Keratinocyte (primary cell): ENCODE data around the gene ABLIM2. TPM values are rescaled to one million over a fixed set of nuclear protein-coding genes. Genes with fewer than 3 reads are reported as not detected.

Source experiments
- DNase-seq: peaks from one replicate; pipeline ENCODE4 v3.0.0-alpha.2; 2011; ENCODE audit warnings: low read depth, missing footprints, low spot score
- FAIRE-seq: peaks from 2 replicates; lab custom pipeline; 2011; peaks lifted over from hg19 to GRCh38; lab: Jason Lieb, UNC
- H2AFZ ChIP-seq: 2 replicates; pipeline ENCODE4 v1.6.0; 2012; ENCODE audit warnings: low read length, control low read depth, inconsistent platforms; ENCODE audit not compliant: control insufficient read depth
- H3K27ac ChIP-seq: 2 replicates; pipeline ENCODE4 v1.5.1; 2011; ENCODE audit warnings: low read length; ENCODE audit not compliant: control insufficient read depth, insufficient read depth
- H3K27me3 ChIP-seq: 3 replicates; pipeline ENCODE4 v1.6.0; 2011; ENCODE audit warnings: low read length; ENCODE audit not compliant: control insufficient read depth, insufficient read depth; ENCODE audit errors: extremely low read depth
- H3K36me3 ChIP-seq, 2 experiments: 2 replicates in 1 of 2; 3 replicates in 1 of 2; pipeline ENCODE4 v1.5.1; 2011; ENCODE audit warnings: low read length in 2 of 2, mild to moderate bottlenecking in 1 of 2; ENCODE audit not compliant: control insufficient read depth in 2 of 2, insufficient read depth in 2 of 2; ENCODE audit errors: extremely low read depth in 1 of 2
- H3K4me1 ChIP-seq: 3 replicates; pipeline ENCODE4 v1.5.1; 2011; ENCODE audit warnings: low read length; ENCODE audit not compliant: control insufficient read depth, insufficient read depth; ENCODE audit errors: extremely low read depth
- H3K4me2 ChIP-seq: 3 replicates; pipeline ENCODE4 v1.6.0; 2011; ENCODE audit warnings: low read depth, low read length; ENCODE audit not compliant: control insufficient read depth, insufficient read depth; ENCODE audit errors: extremely low read depth
- H3K4me3 ChIP-seq, 3 experiments: fragments of 200-600 bp in 1 of 3; sonication (generic) in 1 of 3; 2 replicates in 2 of 3; 3 replicates in 1 of 3; pipeline ENCODE4 v1.5.1; 2011 to 2016; ENCODE audit warnings: low read length in 3 of 3, mild to moderate bottlenecking in 3 of 3, control low read depth in 2 of 3, inconsistent platforms in 1 of 3, low read depth in 1 of 3, mixed read lengths in 1 of 3, mixed run types in 1 of 3, moderate library complexity in 1 of 3; ENCODE audit not compliant: control insufficient read depth in 2 of 3, insufficient read depth in 2 of 3; ENCODE audit errors: extremely low read depth in 1 of 3
- H3K79me2 ChIP-seq: 2 replicates; pipeline ENCODE4 v1.6.0; 2012; ENCODE audit warnings: low read length; ENCODE audit not compliant: control insufficient read depth, insufficient read depth
- H3K9ac ChIP-seq: 3 replicates; pipeline ENCODE4 v1.6.0; 2011; ENCODE audit warnings: low read length; ENCODE audit not compliant: control insufficient read depth, insufficient read depth; ENCODE audit errors: extremely low read depth
- H3K9me1 ChIP-seq: 3 replicates; pipeline ENCODE4 v1.6.0; 2011; ENCODE audit warnings: low read length; ENCODE audit not compliant: control insufficient read depth, insufficient read depth; ENCODE audit errors: extremely low read depth
- H3K9me3 ChIP-seq: 2 replicates; pipeline ENCODE4 v1.5.1; 2012; ENCODE audit warnings: low read depth, low read length; ENCODE audit not compliant: control insufficient read depth
- H4K20me1 ChIP-seq: 3 replicates; pipeline ENCODE4 v1.6.0; 2011; ENCODE audit warnings: low read length; ENCODE audit not compliant: control insufficient read depth, insufficient read depth; ENCODE audit errors: extremely low read depth
- EZH2 ChIP-seq: IDR thresholded peaks from one replicate; pipeline ENCODE4 v1.6.1; 2012; ENCODE audit warnings: inconsistent platforms, mild to moderate bottlenecking, low read length, moderate library complexity
- dilution Hi-C: fragments of 300-500 bp; cut with MboI; formaldehyde crosslinking; loops from one replicate; pipeline ENCODE4 v1.7.0; 2020; ENCODE audit warnings: low sequenced_read_pairs; ENCODE audit not compliant: extremely low pct_ligation_motif_present
- polyA plus RNA-seq, 5 experiments: library from polyadenylated mRNA; depleted of rRNA in 3 of 5; stranded (reverse) in 3 of 5; stranded (forward) in 1 of 5; unstranded in 1 of 5; fragments of >200 nt; gene quantifications; 1 replicate in 1 of 5; 2 replicates in 3 of 5; 3 replicates in 1 of 5; pipeline versions ENCODE4 v1.2.1 to v1.2.3, GENCODE V29; 2011 to 2012; ENCODE audit warnings: missing spikeins in 2 of 5, low read depth in 1 of 5, low replicate concordance in 1 of 5
- TF ChIP-seq, protein P1 (sequence below), 3 experiments: IDR thresholded peaks in 1 of 3; conservative IDR thresholded peaks in 1 of 3; optimal IDR thresholded peaks in 1 of 3; 2 replicates in 2 of 3; 3 replicates in 1 of 3; pipeline versions ENCODE3 to v1.5.1; 2011; ENCODE audit warnings: low read length in 3 of 3, mild to moderate bottlenecking in 3 of 3, moderate library complexity in 2 of 3, control low read depth in 1 of 3, inconsistent platforms in 1 of 3; ENCODE audit not compliant: insufficient read depth in 2 of 3; ENCODE audit errors: extremely low read depth in 1 of 3

Gene ABLIM2
- polyA plus RNA-seq, 1 donor (not counting 4 experiments of a cell fraction or from before 2014, with no cell fraction given), result 0.94 TPM

DNA sequence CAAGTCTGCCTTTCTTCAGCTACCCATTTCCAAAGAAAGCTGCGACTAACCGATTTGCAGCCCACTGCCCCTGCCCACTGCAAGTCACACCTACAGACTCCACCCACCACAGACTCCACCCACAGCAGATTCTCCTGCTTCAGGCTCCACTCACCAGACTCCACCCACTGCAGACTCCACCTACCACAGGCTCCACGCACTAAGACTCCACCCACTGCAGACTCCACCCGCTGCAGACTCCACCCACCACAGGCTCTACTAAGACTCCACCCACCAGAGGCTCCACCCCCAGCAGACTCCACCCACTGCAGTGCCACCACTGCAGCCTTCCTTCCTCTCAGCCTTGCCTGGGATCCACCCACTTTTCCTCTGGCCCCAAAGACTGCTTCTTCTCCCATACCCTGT, 41.3 kb downstream of the ABLIM2 start:
- FAIRE-seq, result no peak

GRCh38 chr4:8115916-8116315, 42.7 kb downstream of the ABLIM2 start:
- Histone ChIP-seq H3K27ac (no peak overlapping the region), H4K20me1 (no peaks in the 10 kb centered on the region), H3K4me1 (peaks cover 5% of the 10 kb centered on the region), H3K79me2 (no peaks in the 10 kb centered on the region), H3K9me3 (no peaks in the 10 kb centered on the region), H3K4me2 (no peak overlapping the region), H3K9ac (no peak overlapping the region), H3K36me3 (no peaks in the 10 kb centered on the region), H3K4me3 (no peak overlapping the region), H2AFZ (no peak overlapping the region), H3K27me3 (peaks cover 12% of the 10 kb centered on the region), H3K9me1 (no peaks in the 10 kb centered on the region)
- FAIRE-seq (no peak), DNase-seq (no peak)
- TF ChIP-seq, protein P1, sequence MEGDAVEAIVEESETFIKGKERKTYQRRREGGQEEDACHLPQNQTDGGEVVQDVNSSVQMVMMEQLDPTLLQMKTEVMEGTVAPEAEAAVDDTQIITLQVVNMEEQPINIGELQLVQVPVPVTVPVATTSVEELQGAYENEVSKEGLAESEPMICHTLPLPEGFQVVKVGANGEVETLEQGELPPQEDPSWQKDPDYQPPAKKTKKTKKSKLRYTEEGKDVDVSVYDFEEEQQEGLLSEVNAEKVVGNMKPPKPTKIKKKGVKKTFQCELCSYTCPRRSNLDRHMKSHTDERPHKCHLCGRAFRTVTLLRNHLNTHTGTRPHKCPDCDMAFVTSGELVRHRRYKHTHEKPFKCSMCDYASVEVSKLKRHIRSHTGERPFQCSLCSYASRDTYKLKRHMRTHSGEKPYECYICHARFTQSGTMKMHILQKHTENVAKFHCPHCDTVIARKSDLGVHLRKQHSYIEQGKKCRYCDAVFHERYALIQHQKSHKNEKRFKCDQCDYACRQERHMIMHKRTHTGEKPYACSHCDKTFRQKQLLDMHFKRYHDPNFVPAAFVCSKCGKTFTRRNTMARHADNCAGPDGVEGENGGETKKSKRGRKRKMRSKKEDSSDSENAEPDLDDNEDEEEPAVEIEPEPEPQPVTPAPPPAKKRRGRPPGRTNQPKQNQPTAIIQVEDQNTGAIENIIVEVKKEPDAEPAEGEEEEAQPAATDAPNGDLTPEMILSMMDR (optimal IDR thresholded peaks at IDR 0.05 in 1 of 3, IDR thresholded peaks at IDR 0.05 in 1 of 3, conservative IDR thresholded peaks at IDR 0.05 in 1 of 3; ENCODE audit: extremely low read depth in 1 of 3, insufficient read depth in 2 of 3, low read length in 3 of 3), result no peak
- no peak for TF ChIP-seq EZH2
- dilution Hi-C loops, result no loop called here

More for the DNA sequence above, 41.3 kb downstream of the ABLIM2 start:
- Histone ChIP-seq H3K4me1 (peaks cover 5% of the 10 kb centered on the region), H3K79me2 (no peaks in the 10 kb centered on the region), H3K36me3 (no peaks in the 10 kb centered on the region), H3K27ac (no peak overlapping the region), H4K20me1 (no peaks in the 10 kb centered on the region), H3K27me3 (peaks cover 16% of the 10 kb centered on the region), H3K9ac (no peak overlapping the region), H3K9me3 (no peaks in the 10 kb centered on the region), H3K9me1 (no peaks in the 10 kb centered on the region), H2AFZ (no peak overlapping the region), H3K4me2 (no peak overlapping the region), H3K4me3 (no peak overlapping the region)
- peak; percentile 28 for DNase-seq
- dilution Hi-C loops, result no loop called here
- TF ChIP-seq, protein P1 (optimal IDR thresholded peaks at IDR 0.05 in 1 of 3, IDR thresholded peaks at IDR 0.05 in 1 of 3, conservative IDR thresholded peaks at IDR 0.05 in 1 of 3; ENCODE audit: extremely low read depth in 1 of 3, insufficient read depth in 2 of 3, low read length in 3 of 3), result no peak
